AG04450 (cell line): ENCODE data around the gene ARHGAP45. TPM values are rescaled to one million over a fixed set of nuclear protein-coding genes. Genes with fewer than 3 reads are reported as not detected.

Source experiments
- CTCF ChIA-PET: fragments of 300-600, 350-600 bp; formaldehyde crosslinking; extraction: SDS; loops from one replicate; lab custom pipeline; 2022; ENCODE audit warnings: antibody characterized with exemption, inconsistent platforms; lab: Charles Lee
- POLR2A ChIA-PET: fragments of 350-600 bp; formaldehyde crosslinking; extraction: SDS; loops from one replicate; lab custom pipeline; 2021; ENCODE audit warnings: antibody characterized with exemption, inconsistent platforms; lab: Yijun Ruan, JAX
- DNase-seq: peaks from one replicate; pipeline ENCODE4 v3.0.0-alpha.2; 2011; ENCODE audit warnings: low read depth, low spot score
- H3K27ac ChIP-seq: one replicate; pipeline ENCODE4 v1.5.1; 2012; ENCODE audit warnings: low read depth, low read length, control low read depth
- H3K27me3 ChIP-seq: one replicate; pipeline ENCODE4 v1.6.0; 2012; ENCODE audit warnings: low read length; ENCODE audit not compliant: control insufficient read depth, insufficient read depth
- H3K4me3 ChIP-seq: 2 replicates; pipeline ENCODE4 v1.5.1; 2011; ENCODE audit warnings: mild to moderate bottlenecking, low read depth, low read length, control low read depth
- H3K9me3 ChIP-seq: 2 replicates; pipeline ENCODE4 v1.5.1; 2012; ENCODE audit warnings: low read length; ENCODE audit not compliant: control insufficient read depth, insufficient read depth
- polyA plus RNA-seq: library from polyadenylated mRNA; depleted of rRNA; stranded (reverse); fragments of >200 nt; gene quantifications from 2 replicates; pipeline ENCODE4 v1.2.3, GENCODE V29; 2011
- TF ChIP-seq, protein P1 (sequence below): IDR thresholded peaks from 2 replicates; pipeline ENCODE4 v1.5.1; 2011; ENCODE audit warnings: low read depth, low read length, control low read depth, inconsistent platforms

Gene ARHGAP45
- polyA plus RNA-seq, 1 experiment: 0.36 TPM

DNA sequence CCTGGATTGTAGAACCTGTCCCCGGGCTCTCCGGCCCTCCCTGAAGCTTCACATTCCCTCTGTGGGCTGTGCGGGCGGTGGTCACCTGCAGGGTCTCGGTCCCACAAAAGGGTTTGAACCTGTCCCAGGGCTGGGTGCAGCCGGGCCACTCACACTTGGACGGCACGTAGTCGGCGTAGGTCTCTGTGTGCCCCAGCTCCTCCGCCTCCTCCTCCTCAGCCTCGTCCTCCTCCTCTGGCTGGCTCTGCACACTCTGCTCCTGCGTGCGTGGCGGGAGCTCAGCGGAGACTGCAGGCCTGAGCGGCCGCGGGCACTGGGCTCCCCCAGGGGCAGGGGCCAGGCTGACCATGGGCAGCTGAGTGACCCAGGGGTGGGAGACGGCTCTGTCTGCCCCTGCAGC lies 56.4 kb downstream of the ARHGAP45 start:
- no peaks in the 10 kb centered on the region for H3K27me3 ChIP-seq
- TF ChIP-seq, protein P1, sequence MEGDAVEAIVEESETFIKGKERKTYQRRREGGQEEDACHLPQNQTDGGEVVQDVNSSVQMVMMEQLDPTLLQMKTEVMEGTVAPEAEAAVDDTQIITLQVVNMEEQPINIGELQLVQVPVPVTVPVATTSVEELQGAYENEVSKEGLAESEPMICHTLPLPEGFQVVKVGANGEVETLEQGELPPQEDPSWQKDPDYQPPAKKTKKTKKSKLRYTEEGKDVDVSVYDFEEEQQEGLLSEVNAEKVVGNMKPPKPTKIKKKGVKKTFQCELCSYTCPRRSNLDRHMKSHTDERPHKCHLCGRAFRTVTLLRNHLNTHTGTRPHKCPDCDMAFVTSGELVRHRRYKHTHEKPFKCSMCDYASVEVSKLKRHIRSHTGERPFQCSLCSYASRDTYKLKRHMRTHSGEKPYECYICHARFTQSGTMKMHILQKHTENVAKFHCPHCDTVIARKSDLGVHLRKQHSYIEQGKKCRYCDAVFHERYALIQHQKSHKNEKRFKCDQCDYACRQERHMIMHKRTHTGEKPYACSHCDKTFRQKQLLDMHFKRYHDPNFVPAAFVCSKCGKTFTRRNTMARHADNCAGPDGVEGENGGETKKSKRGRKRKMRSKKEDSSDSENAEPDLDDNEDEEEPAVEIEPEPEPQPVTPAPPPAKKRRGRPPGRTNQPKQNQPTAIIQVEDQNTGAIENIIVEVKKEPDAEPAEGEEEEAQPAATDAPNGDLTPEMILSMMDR: no peak

DNA sequence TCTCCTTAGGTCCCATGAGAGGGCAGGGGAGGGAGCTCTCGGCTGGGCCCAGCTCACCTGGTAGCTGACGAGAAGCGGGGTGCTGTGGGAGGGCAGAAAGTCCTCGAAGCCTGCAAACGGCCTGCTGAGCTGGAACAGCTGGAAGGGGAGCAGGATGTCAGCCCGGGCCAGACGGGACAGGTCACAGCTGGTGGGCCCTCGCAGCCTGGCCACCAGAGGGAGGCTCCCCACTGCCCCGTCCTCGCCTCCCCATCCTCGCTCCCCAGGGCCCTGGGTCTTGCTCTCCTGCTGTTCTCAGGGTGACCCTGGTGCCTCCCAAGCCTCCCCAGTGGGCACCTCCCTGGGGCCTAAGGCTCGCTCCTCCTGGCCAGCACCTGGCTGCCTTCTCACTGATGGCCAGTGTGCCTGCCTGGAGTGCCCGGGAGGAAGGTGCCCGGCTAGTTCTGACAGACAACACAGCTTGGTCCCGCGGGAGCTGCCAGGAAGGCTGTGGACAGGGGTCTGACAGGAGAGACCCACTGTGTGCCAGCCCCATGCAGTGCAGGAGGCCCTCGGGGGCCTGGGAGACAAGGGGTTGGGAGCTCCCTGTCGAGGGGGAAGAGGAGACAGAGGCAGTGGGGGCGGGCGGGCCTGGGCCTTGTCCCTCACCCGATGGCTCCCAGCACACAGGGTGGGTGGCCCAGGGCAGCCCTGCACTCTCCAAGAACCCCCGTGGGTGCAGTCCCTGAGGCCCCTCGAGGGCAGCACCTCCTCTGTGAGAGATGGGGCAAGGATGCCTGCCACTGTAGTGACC lies 57.1 kb downstream of the ARHGAP45 start:
- no peak for DNase-seq
- no peak overlapping the region for H3K27ac ChIP-seq
- no peak overlapping the region for H3K4me3 ChIP-seq
- ChIA-PET CTCF (interaction anchor here (0.6 to 2.4 kb wide), 4 partner anchors 11 to 121 kb away, joined by 3 to 8 read pairs (median 4); no protein-coding TSS in a partner anchor), POLR2A (interaction anchor here (1.6 kb wide), 1 partner anchor 145 kb away, joined by 4 read pairs; the partner anchor contains the start of gene CIRBP)
- no peaks in the 10 kb centered on the region for H3K27me3 ChIP-seq
- TF ChIP-seq, protein P1: no peak
- H3K9me3 ChIP-seq: peaks cover 10% of the 10 kb centered on the region; the same call in 1 of the 2 replicates

More for the DNA sequence above, 56.4 kb downstream of the ARHGAP45 start:
- peaks cover 10% of the 10 kb centered on the region; the same call in 1 of the 2 replicates for H3K9me3 ChIP-seq
- no peak for DNase-seq
- ChIA-PET POLR2A (interaction anchor here (0.6 to 1.6 kb wide), 3 partner anchors 10 to 146 kb away, joined by 3 to 4 read pairs (median 3); partner anchors contain the start of gene CIRBP), CTCF (interaction anchor here (0.6 to 2.4 kb wide), 2 partner anchors 10 to 56 kb away, joined by 3 to 6 read pairs; no protein-coding TSS in a partner anchor)
- H3K4me3 ChIP-seq: no peak overlapping the region
- no peak overlapping the region for H3K27ac ChIP-seq

DNA sequence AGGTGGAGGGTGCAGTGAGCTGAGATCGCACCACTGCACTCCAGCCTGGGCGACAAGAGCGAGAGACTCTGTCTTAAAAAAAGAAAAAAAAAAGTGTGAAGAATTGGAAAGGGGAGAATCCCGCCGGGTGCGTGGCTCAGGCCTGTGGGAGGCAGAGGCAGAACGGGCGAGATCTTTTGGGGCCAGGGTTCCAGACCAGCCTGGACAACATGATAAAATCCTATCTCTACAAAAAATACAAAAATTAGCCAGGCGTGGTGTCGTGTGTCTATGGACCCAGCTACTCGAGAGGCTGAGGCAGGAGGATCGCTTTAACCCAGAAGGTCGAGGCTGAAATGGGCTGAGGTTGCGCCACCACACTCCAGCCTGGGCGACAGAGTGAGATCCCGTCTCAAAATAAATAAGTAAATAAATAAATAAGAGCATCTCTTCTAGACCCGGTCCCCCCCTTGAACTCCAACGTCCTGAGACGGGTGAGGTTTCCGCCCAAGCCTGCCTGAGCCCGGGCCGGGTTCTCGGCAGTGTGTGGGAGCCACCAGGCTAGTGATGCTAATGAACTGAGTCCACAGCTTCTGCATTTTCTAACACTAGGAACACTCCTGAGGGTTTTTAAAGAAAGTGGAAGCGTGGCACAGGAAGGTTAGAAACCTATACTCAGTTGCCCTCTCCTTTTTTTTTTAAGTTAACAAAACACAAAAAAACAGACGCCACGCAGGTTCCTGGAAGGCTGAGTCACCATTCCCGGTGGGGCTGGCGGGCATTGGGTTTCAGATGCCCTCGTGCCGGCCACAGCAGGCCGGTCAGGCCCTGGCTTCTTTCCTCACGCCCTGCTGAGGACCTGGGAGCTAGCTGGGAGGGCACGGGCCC lies 58.9 kb downstream of the ARHGAP45 start:
- Histone ChIP-seq H3K27me3 (no peaks in the 10 kb centered on the region), H3K27ac (peak overlapping the region; percentile 65), H3K4me3 (no peak overlapping the region), H3K9me3 (peaks cover 10% of the 10 kb centered on the region; the same call in 1 of the 2 replicates)
- DNase-seq: no peak
- TF ChIP-seq, protein P1: no peak
- ChIA-PET POLR2A (no interaction called here), CTCF (no interaction called here)

DNA sequence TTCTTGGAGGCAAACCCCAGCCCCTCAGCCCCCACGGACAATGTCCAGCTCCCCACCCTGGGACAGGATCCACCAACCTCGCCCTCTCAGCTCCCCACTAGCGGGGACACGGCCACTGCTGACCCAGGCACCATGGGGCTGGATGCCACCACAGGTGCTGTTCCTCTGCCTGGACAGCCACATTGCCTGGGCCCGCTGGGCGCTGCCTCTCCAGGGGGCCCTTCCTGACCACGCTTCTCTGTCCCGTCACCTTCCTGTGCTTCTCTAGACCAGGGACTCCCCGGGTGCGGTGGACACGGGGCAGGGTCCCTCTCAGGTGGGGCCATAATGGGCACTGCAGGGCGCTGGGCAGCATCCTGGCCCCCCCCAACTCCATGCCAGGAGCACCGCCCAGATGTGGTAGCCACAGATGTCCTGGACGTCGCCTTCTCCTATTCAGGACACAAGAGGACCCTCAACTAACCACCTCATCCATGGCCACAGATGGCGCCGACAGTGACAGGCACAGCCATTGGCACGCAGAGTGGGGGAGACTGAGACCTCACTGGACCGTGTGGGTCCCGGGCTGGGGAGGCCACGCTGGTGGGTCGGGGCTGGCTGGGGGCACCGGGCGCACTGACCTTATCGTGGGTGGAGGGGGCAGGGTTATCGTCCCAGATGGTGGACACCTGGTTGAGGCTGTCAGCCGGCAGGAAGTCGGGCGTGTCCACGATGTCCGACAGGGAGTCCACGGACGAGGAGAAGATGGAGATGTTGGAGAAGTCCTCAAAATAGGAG lies 60.2 kb downstream of the ARHGAP45 start:
- Histone ChIP-seq H3K27ac (no peak overlapping the region), H3K27me3 (no peaks in the 10 kb centered on the region), H3K9me3 (peaks cover 10% of the 10 kb centered on the region; the same call in 1 of the 2 replicates), H3K4me3 (no peak overlapping the region)
- TF ChIP-seq, protein P1: no peak
- CTCF ChIA-PET: no interaction called here
- POLR2A ChIA-PET: no interaction called here
- no peak for DNase-seq
